Psoas muscle (tissue), 8 donors: ENCODE results near the gene SSC5D. TPM values are rescaled to one million over a fixed set of nuclear protein-coding genes. Genes with fewer than 3 reads are reported as not detected.

ENCODE experiments used
- ATAC-seq, 4 donors: fragments of 200-7000 bp; cut with Tn5 transposase; one replicate each; pipeline ENCODE4 v1.9.1; 2020; ENCODE audit warnings: moderate library complexity in 3 of 4, mild to moderate bottlenecking in 2 of 4
- DNase-seq, 2 donors: peaks; one replicate each; pipeline ENCODE4 v3.0.0-alpha.2; 2020
- H3K27ac ChIP-seq: fragments of 200-600 bp; one replicate; pipeline ENCODE4 v1.8.0; 2022
- H3K27me3 ChIP-seq, 3 donors: fragments of 200-600 bp in 1 of 3; one replicate each; pipeline versions ENCODE4 v1.6.1 to v1.8.0; 2013 to 2022; ENCODE audit warnings: low read length in 2 of 3, mild to moderate bottlenecking in 2 of 3, moderate library complexity in 1 of 3; ENCODE audit not compliant: insufficient read depth in 3 of 3
- H3K36me3 ChIP-seq, 2 donors: fragments of 200-600 bp in 1 of 2; one replicate each; pipeline versions ENCODE4 v1.6.1 to v1.8.0; 2013 to 2022; ENCODE audit warnings: low read depth in 1 of 2, mild to moderate bottlenecking in 1 of 2, moderate library complexity in 1 of 2; ENCODE audit not compliant: insufficient read depth in 1 of 2
- H3K4me1 ChIP-seq: fragments of 200-600 bp; one replicate; pipeline ENCODE4 v1.8.0; 2022
- H3K4me3 ChIP-seq: fragments of 200-600 bp; one replicate; pipeline ENCODE4 v1.8.0; 2022; ENCODE audit warnings: mild to moderate bottlenecking
- H3K9me3 ChIP-seq: fragments of 200-600 bp; one replicate; pipeline ENCODE4 v1.8.0; 2022
- WGBS, 3 donors: extraction: QIAGEN DNeasy Blood & Tissue Kit; methylation state at CpG; one replicate each; pipeline versions ENCODE4 v1.1.6 to v1.1.7; 2013; 5-methylcytosine and 5-hydroxymethylcytosine counted together
- intact Hi-C, 2 donors: fragments of 100-400 bp; cut with DNase I; formaldehyde crosslinking; loops; one replicate each; pipeline versions ENCODE4 v1.11.0 to v1.14.2; 2022
- polyA plus RNA-seq, 3 donors: library from polyadenylated mRNA; stranded (reverse); fragments of 200-250 nt; gene quantifications; one replicate each; pipeline ENCODE4 v1.2.3, GENCODE V29; 2013
- total RNA-seq, 4 donors: library from RNA; stranded (reverse); fragmentation: NEBNext Ultra II Directional in 2 of 4; extraction: Animal tissue kit (Norgen Biotek cat#: 25700) in 2 of 4; gene quantifications; one replicate each; pipeline versions ENCODE4 v1.2.1 to v1.2.4, GENCODE V29; 2021 to 2023
- TF ChIP-seq, protein P1 (sequence below): fragments of 200-600 bp; IDR thresholded peaks from one replicate; pipeline ENCODE4 v1.8.0; 2022; ENCODE audit warnings: antibody characterized with exemption
- donor health status: healthy with polysubstance abuse.
- donor health status: DM: no; HTN: no; CAD: no; lungs with moderate emphysema.
- donor health status: Bipolar disorder and iron deficiency.
- donor health status: healthy.
- donor health status: DM: yes; HTN: yes; CAD: no.
- donor health status: DM: no; HTN: no; CAD: no.
- donor health status: DM: no; HTN: no; CAD: no.
- donor health status: DM: yes; HTN: yes; CAD: no.

Gene SSC5D
- total and polyA plus RNA-seq, 7 donors: 0.11 to 4.6 (median 1.2) TPM

DNA sequence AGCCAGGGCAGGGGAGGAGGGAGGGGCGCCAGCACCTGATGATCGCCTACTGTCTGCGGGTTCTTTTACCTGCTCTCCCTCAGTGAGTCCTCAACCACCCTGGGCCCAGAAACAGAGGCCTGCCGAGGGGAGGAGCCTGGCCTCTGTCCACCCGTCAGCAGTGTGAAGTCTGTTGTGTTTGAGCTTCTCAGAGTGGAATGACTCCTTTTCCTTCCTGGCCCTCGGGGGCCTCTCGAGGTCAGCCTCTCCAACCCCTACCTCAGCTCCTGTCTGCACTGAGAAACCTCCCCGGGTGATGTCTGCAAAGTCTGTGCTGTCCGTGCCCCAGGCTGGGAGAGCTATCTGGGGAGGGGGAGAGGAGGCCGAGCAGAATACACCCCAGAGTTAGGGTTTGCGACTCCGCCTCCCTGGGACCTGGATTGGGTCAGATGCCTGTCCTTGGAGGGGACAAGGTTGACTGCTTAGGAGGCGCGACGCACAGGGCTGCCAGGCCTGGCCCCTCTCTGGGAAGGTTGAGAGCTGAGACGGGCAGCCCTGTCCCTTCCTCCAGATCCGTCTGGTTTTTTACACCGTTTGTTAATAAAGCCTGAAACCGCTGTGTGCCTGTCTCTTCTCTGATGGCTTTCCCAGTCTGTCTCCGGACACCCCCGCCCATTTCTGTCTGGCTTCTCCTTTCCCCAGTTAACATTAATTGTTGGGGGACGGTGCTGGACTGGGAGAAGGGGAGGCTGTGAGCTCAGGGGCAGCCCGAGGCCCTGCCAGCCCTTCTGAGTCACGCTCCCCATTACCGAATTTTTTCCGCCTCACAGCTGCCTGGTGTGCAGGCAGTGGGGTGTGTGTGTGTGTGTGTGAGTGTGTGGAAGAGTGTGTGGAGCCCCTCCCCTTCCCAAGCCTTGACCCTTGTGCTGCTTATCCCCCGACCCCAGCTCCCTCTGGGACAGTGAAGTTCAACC, 989 bp upstream of the SSC5D start:
- H3K27ac ChIP-seq: peak overlapping the region; percentile 73
- WGBS, 3 donors: 47 to 49% (median 47%) methylated on average over 25 to 27 of the region's 27 CpGs
- peaks cover 9% of the 10 kb centered on the region for H3K4me1 ChIP-seq
- ATAC-seq (peak; percentile 34 to 47 (median 42)), DNase-seq (peak; percentile 79 to 85)
- H3K9me3 ChIP-seq: no peaks in the 10 kb centered on the region
- intact Hi-C loops: no loop called here
- peaks cover 0 to 11% (median 5%) of the 10 kb centered on the region in 3 donors for H3K27me3 ChIP-seq
- peak overlapping the region; percentile 25 for H3K4me3 ChIP-seq
- TF ChIP-seq, protein P1, sequence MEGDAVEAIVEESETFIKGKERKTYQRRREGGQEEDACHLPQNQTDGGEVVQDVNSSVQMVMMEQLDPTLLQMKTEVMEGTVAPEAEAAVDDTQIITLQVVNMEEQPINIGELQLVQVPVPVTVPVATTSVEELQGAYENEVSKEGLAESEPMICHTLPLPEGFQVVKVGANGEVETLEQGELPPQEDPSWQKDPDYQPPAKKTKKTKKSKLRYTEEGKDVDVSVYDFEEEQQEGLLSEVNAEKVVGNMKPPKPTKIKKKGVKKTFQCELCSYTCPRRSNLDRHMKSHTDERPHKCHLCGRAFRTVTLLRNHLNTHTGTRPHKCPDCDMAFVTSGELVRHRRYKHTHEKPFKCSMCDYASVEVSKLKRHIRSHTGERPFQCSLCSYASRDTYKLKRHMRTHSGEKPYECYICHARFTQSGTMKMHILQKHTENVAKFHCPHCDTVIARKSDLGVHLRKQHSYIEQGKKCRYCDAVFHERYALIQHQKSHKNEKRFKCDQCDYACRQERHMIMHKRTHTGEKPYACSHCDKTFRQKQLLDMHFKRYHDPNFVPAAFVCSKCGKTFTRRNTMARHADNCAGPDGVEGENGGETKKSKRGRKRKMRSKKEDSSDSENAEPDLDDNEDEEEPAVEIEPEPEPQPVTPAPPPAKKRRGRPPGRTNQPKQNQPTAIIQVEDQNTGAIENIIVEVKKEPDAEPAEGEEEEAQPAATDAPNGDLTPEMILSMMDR: no peak
- H3K36me3 ChIP-seq: peaks cover 0 to 9% of the 10 kb centered on the region in 2 donors

DNA sequence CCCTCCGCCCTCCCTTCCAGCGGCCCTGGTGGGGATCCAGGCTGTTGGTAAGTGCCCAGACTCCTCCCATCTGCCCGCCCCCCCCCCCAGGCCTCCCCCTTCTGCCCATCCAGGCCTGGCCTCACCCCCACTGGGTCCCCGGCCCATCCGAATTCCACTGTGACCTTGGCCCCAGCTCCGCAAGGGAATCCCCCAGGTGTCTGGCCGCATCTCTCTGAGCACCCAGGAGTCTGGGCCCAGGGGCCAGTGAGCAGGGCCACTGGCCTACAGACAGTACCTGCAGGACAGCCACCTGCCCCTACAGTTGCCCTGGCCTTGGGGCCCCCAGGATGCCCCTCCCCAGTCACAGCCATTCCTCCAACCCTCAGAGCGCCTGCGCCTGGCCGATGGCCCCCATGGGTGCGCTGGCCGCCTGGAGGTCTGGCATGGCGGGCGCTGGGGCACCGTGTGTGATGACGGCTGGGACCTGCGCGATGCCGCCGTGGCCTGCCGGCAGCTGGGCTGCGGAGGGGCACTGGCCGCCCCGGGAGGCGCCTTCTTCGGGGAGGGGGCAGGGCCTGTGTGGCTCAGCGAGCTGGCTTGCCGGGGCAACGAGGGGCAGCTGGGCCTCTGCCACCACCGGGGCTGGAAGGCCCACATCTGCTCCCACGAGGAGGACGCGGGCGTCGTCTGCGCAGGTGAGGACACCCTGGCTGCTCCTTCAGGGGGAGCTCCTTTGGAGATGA, 912 bp downstream of the SSC5D start:
- H3K27me3 ChIP-seq: peaks cover 0 to 11% (median 5%) of the 10 kb centered on the region in 3 donors
- TF ChIP-seq, protein P1: no peak
- intact Hi-C loops: no loop called here
- no peak overlapping the region for H3K27ac ChIP-seq
- H3K4me1 ChIP-seq: peaks cover 6% of the 10 kb centered on the region
- no peak overlapping the region for H3K4me3 ChIP-seq
- no peaks in the 10 kb centered on the region for H3K36me3 ChIP-seq
- no peak for DNase-seq
- ATAC-seq: no peak
- no peaks in the 10 kb centered on the region for H3K9me3 ChIP-seq
- WGBS, 3 donors: 43 to 52% (median 48%) methylated on average over 32 to 36 of the region's 36 CpGs

DNA sequence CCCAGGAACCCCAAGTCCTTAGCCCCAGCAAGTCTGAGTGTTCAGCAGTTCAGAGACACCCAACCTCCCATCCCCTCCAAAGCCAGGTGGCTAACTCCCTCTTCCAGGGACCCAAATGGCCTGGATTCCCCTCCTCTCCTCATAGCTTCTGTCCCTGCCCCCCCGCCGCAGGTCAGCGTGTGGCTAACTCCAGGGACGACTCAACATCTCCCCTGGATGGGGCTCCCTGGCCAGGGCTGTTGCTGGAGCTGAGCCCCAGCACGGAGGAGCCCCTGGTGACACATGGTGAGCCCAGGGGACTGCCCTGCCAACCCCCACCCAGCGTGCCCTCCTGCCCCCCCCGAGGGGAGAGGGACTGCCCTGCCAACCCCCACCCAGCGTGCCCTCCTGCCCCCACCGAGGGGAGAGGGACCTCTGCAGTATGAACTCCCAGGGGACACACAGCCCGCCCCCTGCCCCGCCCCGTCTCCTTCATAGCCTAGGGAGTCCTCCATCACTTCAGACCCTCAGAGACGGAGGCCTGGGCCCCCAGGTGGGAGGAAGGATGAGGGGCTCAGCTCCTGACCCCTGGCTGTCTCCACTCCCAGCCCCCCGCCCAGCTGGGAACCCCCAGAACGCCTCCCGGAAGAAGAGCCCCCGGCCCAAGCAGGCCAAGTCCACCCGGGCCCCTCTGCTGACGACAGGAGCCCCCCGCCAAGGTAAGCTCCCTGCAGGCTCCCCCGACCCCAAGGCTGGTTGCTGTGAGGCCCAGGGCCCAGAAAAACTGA, 1.7 kb downstream of the SSC5D start:
- intact Hi-C loops: no loop called here
- H3K36me3 ChIP-seq: no peaks in the 10 kb centered on the region
- DNase-seq (no peak), ATAC-seq (no peak)
- H3K4me1 ChIP-seq: no peaks in the 10 kb centered on the region
- H3K4me3 ChIP-seq: no peak overlapping the region
- H3K27ac ChIP-seq: no peak overlapping the region
- H3K27me3 ChIP-seq: peaks cover 0 to 13% (median 5%) of the 10 kb centered on the region in 3 donors
- TF ChIP-seq, protein P1: no peak
- 69 to 75% (median 74%) methylated on average over 17 to 21 of the region's 21 CpGs for WGBS, 3 donors
- H3K9me3 ChIP-seq: no peaks in the 10 kb centered on the region

DNA sequence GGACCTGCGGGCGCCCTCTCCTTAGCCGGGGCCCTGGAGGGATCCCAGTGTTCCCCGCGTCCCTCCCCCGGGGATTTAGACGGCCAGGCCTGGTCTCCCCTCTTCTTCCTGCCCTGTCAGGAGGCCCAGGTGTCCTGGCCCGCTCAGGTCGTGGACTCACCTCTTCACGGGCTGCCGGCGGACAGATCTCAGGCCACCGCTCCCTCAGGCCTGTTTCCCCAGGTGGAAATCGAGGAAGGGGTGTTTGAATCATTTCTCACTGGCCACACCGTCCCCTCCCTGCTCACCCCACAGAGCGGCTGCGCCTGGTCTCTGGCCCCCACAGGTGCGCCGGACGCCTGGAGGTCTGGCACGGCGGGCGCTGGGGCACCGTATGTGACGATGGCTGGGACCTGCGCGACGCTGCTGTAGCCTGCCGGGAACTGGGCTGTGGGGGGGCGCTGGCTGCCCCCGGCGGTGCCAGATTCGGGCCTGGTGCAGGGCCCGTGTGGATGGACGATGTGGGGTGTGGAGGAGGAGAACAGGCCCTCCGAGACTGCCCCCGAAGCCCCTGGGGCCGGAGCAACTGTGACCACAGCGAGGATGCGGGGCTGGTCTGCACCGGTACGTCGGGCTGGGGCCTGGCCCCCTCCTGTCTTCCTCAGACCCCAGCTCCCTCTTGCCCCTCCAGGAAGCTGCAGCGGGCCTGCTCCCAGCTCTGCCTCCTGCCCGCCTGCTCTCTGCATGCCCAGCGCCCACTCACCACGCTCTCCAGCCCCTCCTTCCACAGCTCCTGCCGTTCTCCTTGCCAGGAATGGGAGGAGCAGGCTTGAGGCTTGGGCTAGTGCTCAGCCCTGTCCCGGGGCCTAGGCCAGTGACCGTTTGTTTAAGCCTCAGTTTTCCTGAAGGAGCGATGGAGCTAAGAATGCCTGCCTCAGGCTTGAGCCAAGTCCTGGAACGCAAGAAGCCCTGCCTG, 2.5 kb downstream of the SSC5D start:
- no peaks in the 10 kb centered on the region for H3K9me3 ChIP-seq
- 76 to 83% (median 77%) methylated on average over 41 to 52 of the region's 52 CpGs for WGBS, 3 donors
- no peak overlapping the region for H3K27ac ChIP-seq
- H3K36me3 ChIP-seq: no peaks in the 10 kb centered on the region
- TF ChIP-seq, protein P1: no peak
- no peaks in the 10 kb centered on the region for H3K4me1 ChIP-seq
- intact Hi-C loops: no loop called here
- ATAC-seq (no peak), DNase-seq (no peak)
- no peak overlapping the region for H3K4me3 ChIP-seq
- H3K27me3 ChIP-seq: peaks cover 0 to 13% (median 5%) of the 10 kb centered on the region in 3 donors
